IMR-90 (cell line): ENCODE data around the gene TTF1.

Experiments used
- BHLHE40 ChIP-seq: fragments of 150-350 bp; IDR thresholded peaks from 2 replicates; pipeline ENCODE4 v1.6.1; 2016; ENCODE audit warnings: mild to moderate bottlenecking, low read depth, low read length
- CTCF ChIP-seq: conservative IDR thresholded peaks from 2 replicates; pipeline ENCODE4 v1.5.1; 2012; ENCODE audit warnings: mild to moderate bottlenecking, low read depth, low read length, improper control_type of control experiment
- ELK1 ChIP-seq: fragments of 150-350 bp; IDR thresholded peaks from 2 replicates; pipeline ENCODE4 v1.6.1; 2016; ENCODE audit warnings: low read depth, mild to moderate bottlenecking, low read length, moderate library complexity, borderline replicate concordance
- MAFK ChIP-seq: IDR thresholded peaks from 2 replicates; pipeline ENCODE4 v1.6.1; 2012; ENCODE audit warnings: low read depth, low read length, improper control_type of control experiment
- POLR2A ChIP-seq: IDR thresholded peaks from 2 replicates; pipeline ENCODE4 v1.6.1; 2012; ENCODE audit warnings: mild to moderate bottlenecking, low read depth, low read length
- USF2 ChIP-seq: fragments of 150-350 bp; IDR thresholded peaks from 2 replicates; pipeline ENCODE4 v1.6.1; 2017; ENCODE audit warnings: mild to moderate bottlenecking, antibody characterized with exemption, low read length, low read depth

GRCh38 chr9:132430998-132431397 is 24.4 kb upstream of the TTF1 start:
- TF ChIP-seq CTCF (no peak), BHLHE40 (no peak), MAFK (no peak), POLR2A (no peak), USF2 (no peak), ELK1 (no peak)
